DOHH2 (cell line): ENCODE measurements around the gene DUSP2.

ENCODE experiments used
- CTCF ChIP-seq: fragments of 200-600 bp; sonication (generic); IDR thresholded peaks from one replicate; pipeline ENCODE4 v1.5.1; 2014; ENCODE audit warnings: antibody characterized with exemption, mild to moderate bottlenecking, low read depth, low read length; ENCODE audit not compliant: poor library complexity, severe bottlenecking
- EZH2phosphoT487 ChIP-seq: fragments of 200-600 bp; sonication (generic); IDR thresholded peaks from 2 replicates; pipeline ENCODE4 v1.6.1; 2017; ENCODE audit warnings: borderline replicate concordance, mild to moderate bottlenecking, antibody characterized with exemption, low read length, moderate library complexity, mixed read lengths

- TF ChIP-seq CTCF, result peak; percentile 97
- TF ChIP-seq EZH2phosphoT487, result no peak
Observed at GRCh38 chr2:96174251-96175144, 29.3 kb upstream of the DUSP2 start.
